NAMALWA (cell line): ENCODE data around the gene RBBP8NL.
"Not testable (repeated sequence)": the region's sequence is repeated elsewhere in the genome, so short reads cannot be mapped to it uniquely, and the experiment has no call there.

Experiments used
- DNase-seq: peaks from one replicate; pipeline ENCODE4 v3.0.0-alpha.2; 2015; ENCODE audit warnings: low spot score

RBBP8NL gene

GRCh38 chr20:62445553-62446340, 18.4 kb upstream of the RBBP8NL start:
- no peak for DNase-seq

GRCh38 chr20:62444286-62444685, 16.9 kb upstream of the RBBP8NL start:
- DNase-seq: no peak

DNA sequence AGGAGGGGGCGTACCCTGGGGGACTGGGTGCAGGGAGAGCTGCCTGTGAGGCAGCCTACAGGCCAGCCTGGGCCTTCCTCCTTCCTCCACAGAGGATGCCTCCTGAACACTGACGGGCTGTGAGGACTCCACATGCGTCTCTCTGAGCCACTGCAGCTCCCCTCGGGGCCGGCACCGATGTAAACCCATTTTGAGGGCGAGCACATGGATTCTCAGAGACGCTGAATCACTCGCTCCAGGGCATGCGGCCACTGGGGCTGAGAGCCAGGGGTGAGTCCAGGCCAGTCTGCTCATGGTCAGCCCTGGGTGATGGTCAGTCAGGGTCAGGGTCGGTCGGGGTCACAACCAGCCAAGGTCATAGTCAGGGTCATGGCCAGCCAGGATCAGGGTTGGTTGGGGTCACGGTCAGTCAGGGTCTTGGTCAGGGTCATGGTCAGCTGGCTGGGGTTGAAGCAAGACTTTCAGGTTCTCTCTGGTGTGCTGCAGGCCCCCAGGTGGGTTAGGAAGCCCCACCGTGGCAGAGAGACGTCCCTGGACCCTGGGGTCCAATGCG, 14.7 kb upstream of the RBBP8NL start:
- no peak for DNase-seq

- peak; percentile 25 for DNase-seq
These were observed 11.9 kb upstream of the RBBP8NL start for GRCh38 chr20:62439218-62439617.

GRCh38 chr20:62437927-62438326, 10.6 kb upstream of the RBBP8NL start:
- no peak for DNase-seq

- no peak for DNase-seq
These were observed 10.2 kb upstream of the RBBP8NL start for GRCh38 chr20:62437496-62437895.

GRCh38 chr20:62436692-62437091, 9.4 kb upstream of the RBBP8NL start:
- no peak for DNase-seq

DNA sequence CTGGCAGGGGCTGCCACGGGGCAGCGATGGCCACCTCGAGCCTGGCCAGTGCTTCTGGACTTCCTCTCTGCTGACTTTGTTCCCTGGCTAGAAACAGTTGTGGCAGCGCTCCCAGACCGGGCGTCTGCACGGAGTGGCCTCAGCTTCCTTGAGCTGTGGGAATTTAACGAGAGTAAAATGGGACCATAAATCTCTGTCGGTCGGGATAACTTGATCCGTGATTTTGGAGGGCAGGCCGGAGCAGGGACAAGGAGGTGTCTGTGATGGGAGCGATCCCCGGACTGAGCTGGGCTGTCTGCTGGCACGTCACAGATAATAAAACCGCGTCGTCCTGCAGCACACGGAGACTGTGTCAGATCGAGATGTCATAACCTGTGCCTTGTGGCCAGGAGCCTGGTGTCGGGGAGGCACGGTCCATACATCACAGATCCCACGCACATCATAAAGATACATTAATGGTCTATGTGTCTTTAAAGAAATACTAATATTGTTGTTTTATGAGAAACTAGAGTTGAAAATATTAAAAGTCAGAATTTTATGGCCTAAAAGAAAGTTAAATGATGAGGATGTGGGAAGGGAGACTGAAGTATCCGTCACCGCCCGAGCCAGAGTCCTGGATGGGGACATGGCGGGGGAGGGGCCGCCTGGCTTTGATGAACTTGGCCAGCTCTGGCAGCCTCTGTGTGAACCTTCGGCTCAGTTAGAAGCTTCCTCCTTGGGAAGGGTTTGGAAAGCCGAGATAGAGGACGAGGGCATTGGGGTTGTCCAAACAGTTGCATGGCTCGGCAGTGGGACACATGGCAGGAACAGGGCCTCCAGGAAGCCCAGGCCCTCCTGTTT, 6.5 kb upstream of the RBBP8NL start:
- no peak for DNase-seq

DNA sequence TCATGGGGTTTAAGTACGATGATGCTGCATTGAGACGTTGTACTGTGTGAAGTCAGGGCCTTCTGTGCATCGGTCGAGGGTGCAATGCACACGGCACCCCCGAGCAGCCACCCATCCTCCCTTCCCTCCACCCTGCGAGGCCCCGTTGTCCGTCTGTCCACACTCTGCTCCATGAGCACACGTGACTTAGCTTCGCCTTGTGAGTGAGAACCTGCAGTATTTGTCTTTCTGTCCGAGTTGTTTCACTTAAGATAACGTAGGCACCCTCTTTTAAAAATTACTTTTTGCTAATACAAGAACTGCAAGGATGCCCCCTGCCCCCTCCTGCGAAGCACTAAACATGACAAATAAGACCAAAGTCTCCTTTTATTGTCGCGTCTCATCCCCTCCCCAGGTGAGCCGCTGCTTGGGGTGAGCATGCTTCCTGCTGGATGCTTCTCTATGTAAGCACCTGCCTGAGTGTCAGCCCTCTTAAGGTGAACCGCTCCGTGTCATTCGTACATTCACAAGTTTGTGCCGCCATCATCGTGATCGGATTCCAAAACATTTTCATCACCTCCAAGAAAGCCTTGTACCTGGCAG, 3.6 kb upstream of the RBBP8NL start:
- no peak for DNase-seq

DNA sequence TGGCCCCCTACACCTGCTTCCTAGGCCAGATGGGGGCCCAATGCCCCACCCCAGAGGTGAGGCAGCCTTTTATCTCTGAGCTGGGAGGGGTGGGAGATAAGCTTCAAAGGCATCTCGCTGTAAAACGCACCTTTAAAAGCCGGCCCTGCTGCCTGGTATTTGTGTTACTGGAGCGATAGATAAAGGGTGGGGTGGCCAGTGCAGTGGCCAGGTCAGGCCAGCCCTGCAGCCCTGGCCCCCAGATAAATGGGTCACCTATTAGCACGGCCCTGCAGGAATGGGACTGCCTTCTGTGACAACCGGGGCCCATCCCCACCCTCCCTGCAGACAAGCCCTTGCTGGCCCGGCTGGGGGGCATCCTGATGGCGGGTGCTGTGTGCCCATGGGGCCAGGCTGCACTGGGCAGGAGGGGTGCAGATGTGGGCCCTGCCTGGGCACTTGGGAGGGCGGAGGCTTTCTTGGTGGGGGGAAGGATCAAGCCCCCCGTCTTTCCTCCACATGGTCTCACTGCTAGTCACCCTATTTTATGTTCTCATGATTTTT, 3.0 kb upstream of the RBBP8NL start:
- DNase-seq: no peak

GRCh38 chr20:62429455-62430310, 2.3 kb upstream of the RBBP8NL start:
- DNase-seq: no peak

DNA sequence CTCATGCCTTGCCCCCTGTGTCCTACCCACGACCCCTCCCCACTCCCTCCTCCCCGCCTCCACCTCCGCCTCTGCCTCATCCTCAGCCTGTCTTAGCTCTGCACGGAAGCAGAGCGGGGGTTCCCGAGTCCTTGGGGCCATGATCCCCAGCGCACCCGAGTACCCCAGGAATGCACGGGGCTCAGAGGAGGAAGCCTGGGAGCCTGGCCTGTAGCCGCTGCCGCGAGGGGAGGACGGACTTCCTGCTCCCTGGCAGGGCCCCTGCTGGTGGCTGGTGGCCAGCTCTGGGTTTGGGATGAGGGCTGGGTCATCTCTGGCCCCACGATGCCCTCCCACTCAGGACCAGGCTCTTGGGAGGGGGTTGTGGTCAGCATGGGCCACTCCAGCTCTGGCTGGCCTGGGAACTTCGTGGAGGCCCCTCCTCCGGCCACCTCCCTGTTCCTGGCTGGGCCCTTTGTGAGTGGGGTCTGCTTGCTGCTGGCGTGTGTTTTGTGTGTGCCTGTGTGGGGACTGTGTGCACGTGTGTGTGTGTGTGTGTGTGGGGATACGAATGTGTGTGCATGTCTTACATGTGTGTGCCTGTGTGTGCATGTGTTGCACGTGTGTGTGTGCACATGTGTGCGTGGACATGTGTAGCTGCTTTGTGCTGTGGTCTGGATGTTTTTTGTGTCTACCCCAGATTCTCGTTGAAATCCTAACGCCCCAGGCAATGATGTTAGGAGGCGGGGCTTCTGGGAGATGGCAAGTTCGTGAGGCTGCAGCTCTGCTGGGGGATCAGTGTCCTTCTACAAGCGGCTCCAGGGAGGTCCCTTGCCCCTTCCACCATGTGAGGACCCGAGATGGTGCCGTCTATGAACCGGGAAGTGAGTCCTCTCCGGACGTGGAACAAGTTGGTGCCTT, 1.3 kb upstream of the RBBP8NL start:
- DNase-seq: no peak

GRCh38 chr20:62428002-62428372, 648 bp upstream of the RBBP8NL start:
- no peak for DNase-seq

DNA sequence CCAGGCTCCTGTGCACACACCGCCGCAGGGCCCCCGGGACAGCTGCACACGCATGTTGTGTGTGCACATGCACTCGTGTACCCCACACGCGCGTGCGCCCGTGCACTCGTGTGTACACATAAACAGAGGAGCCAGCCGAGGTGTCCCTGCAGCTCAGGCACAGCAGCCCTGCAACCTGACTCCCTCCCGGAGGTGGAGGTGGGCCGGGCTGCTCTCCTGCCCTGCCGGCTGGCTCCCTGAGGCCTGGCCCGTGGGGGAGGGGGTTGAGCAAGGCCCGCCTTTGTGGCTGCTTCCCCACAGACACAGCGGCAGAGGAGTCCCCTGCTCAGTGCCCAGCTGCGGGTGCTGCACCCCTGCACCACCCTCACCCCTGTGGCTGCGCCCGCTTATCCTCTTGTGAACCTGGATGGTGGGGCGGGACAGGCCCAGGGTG, 624 bp downstream of the RBBP8NL start:
- DNase-seq: no peak

- DNase-seq: not testable (repeated sequence)
These were observed 1.3 kb downstream of the RBBP8NL start for GRCh38 chr20:62426059-62426348.

DNA sequence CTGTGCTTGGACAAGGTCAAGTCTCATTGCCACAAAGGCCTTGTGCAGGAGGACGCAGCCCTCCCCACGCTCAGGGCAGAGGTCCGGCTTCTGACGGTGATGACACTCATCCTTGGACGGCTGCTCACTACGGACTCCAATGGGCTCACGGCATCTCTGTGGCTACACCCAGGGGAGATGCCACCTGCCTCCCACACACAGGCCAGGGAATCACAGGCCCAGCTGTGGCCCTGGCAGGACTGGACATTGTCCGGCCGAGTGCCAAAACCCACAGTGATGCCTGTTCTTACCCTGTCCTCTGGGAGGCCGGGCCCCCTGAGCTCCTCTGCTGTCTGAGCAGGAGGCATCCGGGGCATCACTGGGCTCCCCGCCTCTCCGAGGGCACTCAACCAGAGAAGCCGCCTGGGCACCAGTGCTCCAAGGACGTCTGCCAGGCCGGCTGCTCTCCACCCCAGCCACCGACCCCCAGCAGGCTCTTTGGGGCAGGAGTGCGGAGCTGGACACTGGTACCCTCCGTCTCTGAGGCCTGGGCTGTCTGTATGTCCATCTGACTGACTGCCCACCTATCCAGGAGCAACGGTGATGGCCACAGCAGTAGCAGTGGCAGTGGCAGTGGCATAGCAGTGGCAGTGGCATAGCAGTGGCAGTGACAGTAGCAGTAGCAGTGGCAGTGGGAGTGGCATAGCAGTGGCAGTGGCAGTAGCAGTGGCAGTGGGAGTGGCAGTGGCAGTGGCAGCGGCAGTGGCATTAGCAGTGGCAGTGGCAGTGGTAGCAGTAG, 1.9 kb downstream of the RBBP8NL start:
- DNase-seq: no peak

- no peak for DNase-seq
These were observed 2.9 kb downstream of the RBBP8NL start for GRCh38 chr20:62424249-62425107.

DNA sequence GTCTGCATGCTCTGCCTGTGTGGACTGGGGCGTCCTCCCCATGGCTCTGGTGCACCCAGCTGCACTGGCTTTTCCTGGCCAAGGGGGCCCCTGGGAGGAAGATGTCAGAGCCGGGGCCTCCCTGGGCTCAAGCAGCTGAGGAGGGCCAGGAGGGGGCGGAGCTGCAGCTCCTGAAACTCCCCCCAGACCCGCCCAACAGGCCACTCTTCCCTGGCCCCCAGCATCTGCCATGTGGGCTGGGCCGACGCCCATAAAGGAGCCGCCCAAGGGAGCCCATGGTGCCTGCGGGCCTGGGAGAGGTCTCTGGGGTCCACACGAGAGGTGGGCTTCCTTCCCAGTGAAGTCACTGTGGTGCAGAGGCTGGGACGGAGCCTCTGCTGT, 4.0 kb downstream of the RBBP8NL start:
- DNase-seq: no peak
